Measurements from ENCODE around the gene FGF12. TPM values are rescaled to one million over a fixed set of nuclear protein-coding genes. Genes with fewer than 3 reads are reported as not detected.

The FGF12 gene
- total and polyA plus RNA-seq, 2 experiments from 2014 or later: not detected

DNA sequence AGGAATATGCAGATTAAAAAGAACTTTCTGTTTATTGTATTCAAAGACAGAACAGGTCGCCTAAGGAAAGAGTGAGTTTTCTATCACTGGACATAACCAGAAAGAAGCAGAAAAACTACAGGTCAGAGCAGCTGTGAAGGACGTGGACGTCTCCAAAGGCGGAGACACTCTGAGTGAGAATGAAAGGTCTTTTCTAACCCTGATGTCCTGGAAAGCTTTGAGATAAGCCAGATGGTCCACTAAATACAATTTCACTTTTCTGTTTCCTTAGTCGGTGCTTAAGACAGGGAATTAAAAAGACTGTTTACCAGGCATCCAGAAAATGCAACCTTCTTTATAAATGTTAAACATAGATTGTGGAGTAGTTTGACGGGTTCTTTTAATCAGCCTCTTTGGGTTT, 360.4 kb downstream of the FGF12 start:
- Histone ChIP-seq H3K36me3 (ENCODE audit: low read depth) (no peaks in the 10 kb centered on the region), H3K79me2 (ENCODE audit: insufficient read depth) (no peaks in the 10 kb centered on the region), H3K9ac (no peak overlapping the region), H3F3A (ENCODE audit: insufficient read depth) (no peaks in the 10 kb centered on the region), H3K4me3 (no peak overlapping the region), H3K4me1 (ENCODE audit: insufficient read depth) (no peaks in the 10 kb centered on the region), H2AFZ (no peak overlapping the region), H3K9me3 (ENCODE audit: low read depth) (no peaks in the 10 kb centered on the region), H4K20me1 (ENCODE audit: insufficient read depth) (no peaks in the 10 kb centered on the region), H3K27me3 (replicated peaks; ENCODE audit: insufficient read depth) (no peaks in the 10 kb centered on the region), H3K9me2 (ENCODE audit: insufficient read depth) (no peaks in the 10 kb centered on the region), H3K4me2 (ENCODE audit: unreplicated experiment) (no peak overlapping the region), H3K27ac (no peak overlapping the region)
- DNase-seq: no peak
- TF ChIP-seq EZH2 (IDR thresholded peaks at IDR 0.05; ENCODE audit: insufficient read depth, poor library complexity, severe bottlenecking): no peak
- TF ChIP-seq EZH2phosphoT487 (IDR thresholded peaks at IDR 0.05; ENCODE audit: insufficient read depth, low read depth): no peak
- in situ Hi-C loops (cut with MboI): no loop called here
- 13 to 16% methylated on average over 6 of the region's 6 CpGs for WGBS, 2 experiments (ENCODE audit: low coverage in 1 of 2, low lambda C conversion rate in 2 of 2, missing lambda C conversion rate in 2 of 2)

DNA sequence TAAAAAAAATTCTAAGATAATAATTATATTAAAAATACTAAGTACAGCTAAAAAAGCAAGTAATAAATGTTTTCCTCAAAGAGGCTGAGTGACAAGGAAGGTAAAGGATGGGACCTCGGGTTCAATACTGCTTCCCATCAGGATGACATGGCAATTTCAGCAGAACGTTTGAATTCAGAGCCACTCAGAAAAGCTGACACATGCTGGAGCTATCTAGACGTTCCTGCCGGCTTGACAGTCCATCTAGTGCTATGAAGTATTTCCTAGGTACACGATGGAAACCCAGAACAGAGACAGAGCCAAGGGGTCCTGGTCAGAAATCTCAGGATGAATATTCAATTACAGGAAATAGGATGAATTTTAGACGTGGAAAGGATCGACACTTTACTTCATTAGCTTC, 361.8 kb downstream of the FGF12 start:
- Histone ChIP-seq H3K9ac (no peak overlapping the region), H2AFZ (no peak overlapping the region), H3K9me2 (ENCODE audit: insufficient read depth) (no peaks in the 10 kb centered on the region), H3K79me2 (ENCODE audit: insufficient read depth) (no peaks in the 10 kb centered on the region), H3K4me2 (ENCODE audit: unreplicated experiment) (no peak overlapping the region), H3K27ac (no peak overlapping the region), H3K4me1 (ENCODE audit: insufficient read depth) (no peaks in the 10 kb centered on the region), H3K9me3 (ENCODE audit: low read depth) (no peaks in the 10 kb centered on the region), H3K36me3 (ENCODE audit: low read depth) (no peaks in the 10 kb centered on the region), H3F3A (ENCODE audit: insufficient read depth) (no peaks in the 10 kb centered on the region), H4K20me1 (ENCODE audit: insufficient read depth) (no peaks in the 10 kb centered on the region), H3K4me3 (no peak overlapping the region), H3K27me3 (replicated peaks; ENCODE audit: insufficient read depth) (no peaks in the 10 kb centered on the region)
- WGBS, 2 experiments (ENCODE audit: low coverage in 1 of 2, low lambda C conversion rate in 2 of 2, missing lambda C conversion rate in 2 of 2): 19 to 21% methylated on average over 7 of the region's 7 CpGs
- no peak for DNase-seq
- in situ Hi-C loops (cut with MboI): no loop called here
- TF ChIP-seq EZH2 (IDR thresholded peaks at IDR 0.05; ENCODE audit: insufficient read depth, poor library complexity, severe bottlenecking) (no peak), EZH2phosphoT487 (IDR thresholded peaks at IDR 0.05; ENCODE audit: insufficient read depth, low read depth) (no peak)

DNA sequence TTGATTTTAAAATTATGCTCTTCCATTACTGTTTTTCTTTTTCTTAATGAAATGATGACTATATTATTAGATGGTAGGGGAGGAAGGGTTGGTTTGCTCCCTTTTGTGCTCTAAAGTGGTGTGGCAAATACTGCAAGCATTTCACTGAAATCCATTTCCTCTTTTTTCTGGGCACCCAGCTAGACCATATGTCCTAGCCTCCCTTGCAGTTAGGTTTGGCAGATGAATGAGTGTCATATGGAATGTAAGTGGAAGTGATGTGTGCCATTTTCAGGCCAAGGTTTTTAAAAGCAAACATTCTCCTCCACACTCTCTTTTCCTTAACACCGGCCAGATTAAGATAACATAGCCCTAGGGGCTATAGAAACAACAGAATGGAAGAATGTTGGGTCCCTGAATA, 363.0 kb downstream of the FGF12 start:
- TF ChIP-seq EZH2phosphoT487 (IDR thresholded peaks at IDR 0.05; ENCODE audit: insufficient read depth, low read depth): no peak
- TF ChIP-seq EZH2 (IDR thresholded peaks at IDR 0.05; ENCODE audit: insufficient read depth, poor library complexity, severe bottlenecking): no peak
- Histone ChIP-seq H3F3A (ENCODE audit: insufficient read depth) (no peaks in the 10 kb centered on the region), H3K9ac (no peak overlapping the region), H3K9me3 (ENCODE audit: low read depth) (no peaks in the 10 kb centered on the region), H3K27me3 (replicated peaks; ENCODE audit: insufficient read depth) (no peaks in the 10 kb centered on the region), H3K36me3 (ENCODE audit: low read depth) (no peaks in the 10 kb centered on the region), H3K79me2 (ENCODE audit: insufficient read depth) (no peaks in the 10 kb centered on the region), H3K9me2 (ENCODE audit: insufficient read depth) (no peaks in the 10 kb centered on the region), H3K27ac (no peak overlapping the region), H3K4me2 (ENCODE audit: unreplicated experiment) (no peak overlapping the region), H4K20me1 (ENCODE audit: insufficient read depth) (no peaks in the 10 kb centered on the region), H3K4me3 (no peak overlapping the region), H3K4me1 (ENCODE audit: insufficient read depth) (no peaks in the 10 kb centered on the region), H2AFZ (no peak overlapping the region)
- WGBS, 2 experiments (ENCODE audit: low coverage in 1 of 2, low lambda C conversion rate in 2 of 2, missing lambda C conversion rate in 2 of 2): 14 to 15% methylated on average over 1 of the region's 1 CpG
- no peak for DNase-seq
- in situ Hi-C loops (cut with MboI): no loop called here

DNA sequence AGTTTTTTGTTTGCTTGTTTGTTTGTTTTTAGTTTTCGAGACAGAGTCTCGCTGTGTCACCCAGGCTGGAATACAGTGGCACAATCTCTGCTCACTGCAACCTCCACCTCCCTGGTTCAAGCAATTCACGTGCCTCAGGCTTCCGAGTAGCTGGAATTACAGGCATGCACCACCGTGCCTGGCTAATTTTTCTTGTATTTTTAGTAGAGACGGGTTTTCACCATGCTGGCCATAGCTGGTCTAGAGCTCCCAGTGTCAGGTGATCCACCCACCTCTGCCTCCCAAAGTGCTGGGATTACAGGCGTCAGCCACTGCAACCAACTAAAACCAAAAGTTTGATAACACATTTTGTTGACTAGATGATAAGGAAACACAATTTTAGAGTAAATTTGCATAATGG, 372.7 kb downstream of the FGF12 start:
- Histone ChIP-seq H3K79me2 (ENCODE audit: insufficient read depth) (no peaks in the 10 kb centered on the region), H3K4me2 (ENCODE audit: unreplicated experiment) (no peak overlapping the region), H3K9me3 (ENCODE audit: low read depth) (no peaks in the 10 kb centered on the region), H3K9ac (no peak overlapping the region), H3F3A (ENCODE audit: insufficient read depth) (no peaks in the 10 kb centered on the region), H3K9me2 (ENCODE audit: insufficient read depth) (no peaks in the 10 kb centered on the region), H2AFZ (no peak overlapping the region), H3K36me3 (ENCODE audit: low read depth) (no peaks in the 10 kb centered on the region), H3K27ac (no peak overlapping the region), H3K4me1 (ENCODE audit: insufficient read depth) (no peaks in the 10 kb centered on the region), H4K20me1 (ENCODE audit: insufficient read depth) (no peaks in the 10 kb centered on the region), H3K27me3 (replicated peaks; ENCODE audit: insufficient read depth) (no peaks in the 10 kb centered on the region), H3K4me3 (no peak overlapping the region)
- TF ChIP-seq EZH2phosphoT487 (IDR thresholded peaks at IDR 0.05; ENCODE audit: insufficient read depth, low read depth) (no peak), EZH2 (IDR thresholded peaks at IDR 0.05; ENCODE audit: insufficient read depth, poor library complexity, severe bottlenecking) (no peak)
- in situ Hi-C loops (cut with MboI): no loop called here
- WGBS, 2 experiments (ENCODE audit: low coverage in 1 of 2, low lambda C conversion rate in 2 of 2, missing lambda C conversion rate in 2 of 2): 31 to 32% methylated on average over 7 of the region's 7 CpGs
- DNase-seq: no peak

DNA sequence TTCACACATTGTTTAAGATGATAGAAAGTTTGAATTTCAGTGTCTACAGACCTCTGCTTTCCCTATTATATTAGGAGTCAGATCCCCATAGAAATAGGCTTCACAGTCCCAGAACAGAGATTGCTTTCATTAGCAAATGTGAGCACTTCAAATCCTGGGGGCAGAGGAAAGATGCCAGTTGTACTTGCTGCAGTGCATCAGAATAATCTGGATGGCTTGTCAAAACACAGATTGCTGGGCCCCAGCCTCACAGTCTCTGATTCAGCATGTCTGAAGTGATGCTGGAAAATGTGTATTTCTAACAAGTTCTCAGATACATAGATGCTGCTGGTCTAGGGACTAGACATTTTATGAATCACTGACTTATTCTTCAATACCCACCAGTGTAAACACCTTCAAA, 375.2 kb downstream of the FGF12 start:
- no peaks in the 10 kb centered on the region for H3F3A ChIP-seq (ENCODE audit: insufficient read depth)
- no peak overlapping the region for H3K4me2 ChIP-seq (ENCODE audit: unreplicated experiment)
- H4K20me1 ChIP-seq (ENCODE audit: insufficient read depth): no peaks in the 10 kb centered on the region
- no peaks in the 10 kb centered on the region for H3K4me1 ChIP-seq (ENCODE audit: insufficient read depth)
- in situ Hi-C loops (cut with MboI): no loop called here
- H2AFZ ChIP-seq: no peak overlapping the region
- TF ChIP-seq EZH2 (IDR thresholded peaks at IDR 0.05; ENCODE audit: insufficient read depth, poor library complexity, severe bottlenecking) (no peak), EZH2phosphoT487 (IDR thresholded peaks at IDR 0.05; ENCODE audit: insufficient read depth, low read depth) (no peak)
- no peak overlapping the region for H3K4me3 ChIP-seq
- H3K27me3 ChIP-seq (replicated peaks; ENCODE audit: insufficient read depth): no peaks in the 10 kb centered on the region
- no peaks in the 10 kb centered on the region for H3K79me2 ChIP-seq (ENCODE audit: insufficient read depth)
- H3K27ac ChIP-seq: no peak overlapping the region
- H3K9me3 ChIP-seq (ENCODE audit: low read depth): no peaks in the 10 kb centered on the region
- H3K9ac ChIP-seq: no peak overlapping the region
- H3K9me2 ChIP-seq (ENCODE audit: insufficient read depth): no peaks in the 10 kb centered on the region
- DNase-seq: no peak
- H3K36me3 ChIP-seq (ENCODE audit: low read depth): no peaks in the 10 kb centered on the region
